GM21381 (cell line): ENCODE data around the gene RHEB.
A peak's percentile ranks its signal among the peaks of the same experiment; 100 is the strongest.

ENCODE experiments used
- ATAC-seq: cut with Tn5 transposase; IDR thresholded peaks from one replicate; pipeline ENCODE4 v1.9.1; 2021; ENCODE audit warnings: mild to moderate bottlenecking, moderate library complexity; ENCODE audit not compliant: unreplicated experiment

RHEB gene

DNA sequence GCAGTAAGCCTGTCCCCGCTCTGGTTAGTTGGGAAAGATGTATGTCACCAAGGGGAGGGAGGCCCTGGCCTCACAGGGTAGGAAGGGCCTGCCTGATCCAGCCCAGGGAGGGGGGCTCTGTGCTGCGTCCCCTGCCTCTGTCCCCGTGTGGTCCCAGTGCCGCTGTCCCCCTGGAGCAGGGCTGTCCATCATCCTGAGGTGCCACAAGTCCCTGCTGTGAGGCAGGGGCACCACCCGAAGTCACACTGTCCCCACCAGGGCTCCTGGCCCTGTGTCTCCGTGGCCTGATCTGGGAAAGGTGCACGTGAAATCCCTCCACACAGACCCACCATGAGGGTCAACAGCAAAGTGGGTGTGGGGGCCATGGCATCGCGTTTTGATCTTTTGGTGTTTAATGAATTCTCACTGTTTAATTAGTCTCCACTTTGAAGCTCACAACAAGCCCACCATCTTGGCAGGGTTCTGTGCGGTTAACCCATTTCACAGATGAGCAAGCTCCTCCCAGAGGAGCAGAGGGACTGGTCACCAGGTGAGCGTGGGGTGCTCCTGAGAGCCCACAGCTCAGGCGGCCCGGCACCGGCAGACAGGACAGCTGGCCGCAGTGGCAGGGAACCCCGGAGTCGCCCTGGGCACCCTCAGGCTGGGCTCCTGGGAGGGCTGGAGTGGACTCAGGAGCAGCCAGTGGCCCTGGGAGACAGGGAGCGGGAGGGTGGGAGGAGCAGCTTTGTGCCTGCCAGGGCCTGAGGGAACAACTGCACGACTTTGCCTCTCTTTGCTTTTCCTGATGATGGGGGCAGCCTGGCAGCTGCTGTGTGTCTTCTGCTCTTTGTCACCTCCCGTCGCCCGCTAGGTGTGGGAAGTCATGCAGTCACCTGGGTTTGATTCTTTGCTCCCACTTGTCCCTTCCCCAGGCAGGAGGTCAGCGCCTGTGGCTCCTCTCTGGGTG lies 67.8 kb downstream of the RHEB start:
- no peak for ATAC-seq

DNA sequence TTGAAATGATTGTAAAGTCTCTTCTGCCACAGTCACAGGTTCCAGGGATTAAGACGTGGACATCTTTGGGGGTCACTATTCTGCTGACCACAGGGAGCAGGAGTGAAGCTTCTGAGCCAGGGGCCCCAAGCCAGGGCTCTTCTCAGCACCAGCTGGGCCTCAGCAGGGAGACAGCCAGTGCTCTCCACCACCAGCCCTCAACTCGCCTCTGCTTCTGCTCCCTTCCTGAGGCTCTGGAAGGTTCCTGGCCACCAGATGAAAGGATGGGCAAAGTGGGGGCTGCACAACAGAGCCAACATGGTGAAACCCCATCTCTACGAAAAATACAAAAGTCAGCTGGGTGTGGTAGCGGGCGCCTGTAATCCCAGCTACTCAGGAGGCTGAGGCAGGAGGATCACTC lies 68.5 kb downstream of the RHEB start:
- ATAC-seq = no peak

DNA sequence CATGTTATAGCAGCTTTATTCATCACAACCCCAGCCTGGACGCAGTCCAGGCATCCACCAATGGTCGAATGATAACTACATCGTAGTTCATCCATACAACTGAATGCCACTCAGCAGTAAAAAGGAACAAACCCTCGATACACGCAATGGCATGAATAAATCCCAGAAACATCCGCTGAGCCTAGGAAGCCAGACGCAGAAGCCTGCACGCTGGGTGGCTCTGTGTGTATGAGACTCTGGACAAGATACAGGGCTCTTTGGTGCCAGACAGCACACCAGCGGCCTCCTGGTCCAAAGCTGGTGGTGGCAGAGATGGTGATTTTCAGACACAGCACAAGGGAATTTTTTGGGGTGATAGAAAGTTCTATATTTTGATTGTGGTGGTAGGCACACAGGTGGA lies 69.7 kb downstream of the RHEB start:
- ATAC-seq = no peak

DNA sequence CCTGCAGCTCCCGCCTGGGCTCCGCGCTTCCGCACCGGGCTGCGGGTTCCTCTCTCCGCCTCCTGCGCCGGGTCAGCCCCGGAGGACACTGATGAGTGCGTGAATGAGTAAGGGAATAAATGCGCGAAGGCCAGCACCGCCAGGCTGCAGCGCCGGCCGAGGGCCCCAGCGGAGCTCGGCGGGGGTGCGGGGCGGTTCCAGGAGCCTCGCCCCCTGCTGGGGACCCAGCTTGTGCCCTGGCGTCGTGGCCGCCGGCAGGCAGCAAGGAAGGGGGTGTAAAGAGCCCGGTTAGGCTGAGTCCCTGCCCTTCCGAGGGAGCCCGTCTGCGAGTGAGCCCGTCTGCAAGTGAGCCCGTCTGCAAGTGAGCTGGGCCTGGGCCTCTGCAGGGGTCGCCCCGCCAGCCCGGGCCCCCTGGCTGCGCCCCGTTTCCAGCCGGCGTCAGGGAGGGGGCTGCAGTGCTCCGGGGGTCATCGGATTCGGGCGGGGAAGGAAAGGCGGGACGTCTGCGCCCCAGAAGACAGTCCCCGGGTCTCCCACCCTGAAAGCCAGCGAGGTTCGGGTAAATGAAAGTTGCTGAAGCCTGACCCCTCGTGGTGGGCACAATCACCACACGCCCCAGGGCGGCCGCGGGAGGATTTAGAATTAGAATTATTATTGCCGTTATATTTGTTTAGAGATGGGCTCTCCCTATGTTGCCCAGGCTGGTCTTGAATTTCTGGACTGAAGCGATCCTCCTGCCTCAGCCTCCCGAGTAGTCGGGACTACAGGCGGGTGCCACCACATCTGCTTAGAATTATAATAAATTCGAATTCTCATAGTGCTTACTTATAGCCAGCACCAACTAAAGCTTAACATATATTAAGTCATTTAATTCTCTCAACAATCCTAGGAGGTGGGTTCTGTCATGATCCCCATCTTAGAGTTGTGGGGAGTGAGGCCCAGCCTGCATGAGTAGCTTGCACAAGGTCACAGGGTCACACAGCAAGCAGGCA lies 71.1 kb downstream of the RHEB start:
- ATAC-seq = peak; percentile 73

DNA sequence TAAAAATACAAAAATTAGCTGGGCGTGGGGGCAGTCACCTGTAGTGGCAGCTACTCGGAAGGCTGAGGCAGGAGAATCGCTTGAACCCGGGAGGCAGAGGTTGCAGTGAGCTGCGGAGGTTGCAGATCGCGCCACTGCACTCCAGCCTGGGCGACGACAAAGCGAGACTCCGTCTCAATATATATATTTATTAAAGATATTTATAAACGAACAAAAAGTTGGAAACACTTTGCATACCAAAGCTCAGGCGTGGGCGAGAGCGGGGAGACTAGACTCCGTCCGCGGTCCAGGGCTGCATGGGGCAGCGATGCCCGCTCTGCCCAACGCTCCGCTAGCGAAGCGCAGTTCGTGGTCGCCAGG lies 71.8 kb downstream of the RHEB start:
- ATAC-seq = no peak

DNA sequence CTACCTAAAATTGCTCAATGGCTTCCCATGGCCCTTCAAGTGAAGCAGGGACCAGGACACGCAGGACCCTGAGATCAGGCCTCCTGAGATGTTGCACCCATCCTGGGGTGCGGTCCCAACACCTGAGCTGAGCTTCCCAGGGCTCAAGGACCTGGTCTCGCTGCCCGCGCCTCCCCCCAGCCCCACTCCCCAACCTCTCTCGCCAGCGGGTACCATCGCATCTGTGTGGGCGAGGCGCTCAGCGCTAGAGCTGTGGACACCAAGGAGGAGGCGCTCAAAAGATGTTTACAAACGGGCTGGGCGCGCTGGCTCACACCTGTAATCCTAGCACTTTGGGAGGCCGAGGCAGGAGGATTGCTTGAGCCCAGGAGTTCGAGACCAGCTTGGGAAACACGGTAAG lies 72.4 kb downstream of the RHEB start:
- ATAC-seq = no peak

DNA sequence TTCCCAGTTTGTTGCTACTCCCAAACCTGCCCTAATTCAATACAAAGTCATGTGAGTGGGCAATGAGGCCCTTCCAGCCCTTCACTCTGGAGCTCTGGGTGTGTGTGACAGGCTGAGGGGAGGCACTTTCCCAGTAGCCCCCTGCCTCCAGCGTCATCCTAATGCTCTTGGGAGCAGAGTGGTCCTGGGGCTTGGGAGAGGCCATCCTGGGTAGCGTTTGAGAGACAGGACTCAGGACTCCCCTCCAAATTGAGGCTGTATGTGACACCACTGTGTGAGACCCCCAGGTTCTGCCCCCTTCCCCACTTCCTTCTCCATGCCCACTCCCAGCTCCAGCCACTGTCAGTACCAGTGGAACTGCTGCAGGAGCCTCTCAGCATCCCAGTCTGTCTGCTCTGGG lies 73.3 kb downstream of the RHEB start:
- no peak for ATAC-seq

DNA sequence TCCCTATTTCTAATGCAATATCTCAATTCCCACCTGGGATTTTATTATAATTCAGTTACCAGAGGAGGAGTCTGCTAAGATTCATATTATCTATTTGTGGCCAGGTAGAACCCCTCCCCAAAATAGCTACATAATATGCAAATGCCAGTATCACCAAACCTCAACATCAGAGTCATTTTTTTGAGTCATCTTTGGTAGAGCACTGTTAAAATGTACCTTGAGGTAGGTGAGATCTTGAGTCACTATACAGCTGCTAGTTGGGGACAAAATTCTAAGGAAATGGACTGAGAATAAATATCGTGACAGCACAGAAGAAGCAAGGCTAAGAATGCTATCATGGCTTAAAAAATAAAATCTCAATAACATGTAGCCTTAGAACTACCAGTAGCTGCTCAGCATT lies 75.1 kb downstream of the RHEB start:
- no peak for ATAC-seq

DNA sequence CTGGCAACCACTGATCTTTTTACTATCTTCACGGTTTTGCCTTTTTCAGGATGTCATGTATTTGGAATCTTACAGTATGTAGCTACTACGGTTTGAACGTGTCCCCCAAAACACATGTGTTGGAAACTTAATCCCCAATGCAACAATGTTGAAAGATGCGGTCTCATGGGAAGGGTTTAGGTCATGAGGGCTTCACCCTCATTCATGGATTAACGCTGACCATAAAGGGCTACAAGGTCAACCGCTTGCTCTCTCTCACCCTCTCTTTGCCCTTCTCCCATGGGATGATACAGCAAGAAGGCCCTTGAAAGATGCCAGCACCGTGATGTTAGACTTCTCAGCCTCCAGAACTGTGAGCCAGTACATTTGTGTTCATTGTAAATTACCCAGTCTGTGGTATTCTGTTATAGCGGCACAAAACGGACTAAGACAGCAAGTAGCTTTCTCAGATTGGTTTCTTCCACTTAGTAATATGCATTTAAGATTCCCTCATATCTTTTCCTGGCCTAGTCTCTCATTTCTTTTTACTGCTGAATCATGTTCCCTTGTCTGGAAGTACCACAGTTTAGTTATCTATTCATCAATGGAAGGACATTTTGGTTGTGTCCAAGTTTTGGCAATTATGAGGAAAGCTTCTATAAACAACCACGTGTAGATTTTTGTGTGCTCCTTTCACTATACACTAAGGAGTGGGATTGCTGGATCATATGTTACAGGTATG lies 76.8 kb downstream of the RHEB start:
- no peak for ATAC-seq

DNA sequence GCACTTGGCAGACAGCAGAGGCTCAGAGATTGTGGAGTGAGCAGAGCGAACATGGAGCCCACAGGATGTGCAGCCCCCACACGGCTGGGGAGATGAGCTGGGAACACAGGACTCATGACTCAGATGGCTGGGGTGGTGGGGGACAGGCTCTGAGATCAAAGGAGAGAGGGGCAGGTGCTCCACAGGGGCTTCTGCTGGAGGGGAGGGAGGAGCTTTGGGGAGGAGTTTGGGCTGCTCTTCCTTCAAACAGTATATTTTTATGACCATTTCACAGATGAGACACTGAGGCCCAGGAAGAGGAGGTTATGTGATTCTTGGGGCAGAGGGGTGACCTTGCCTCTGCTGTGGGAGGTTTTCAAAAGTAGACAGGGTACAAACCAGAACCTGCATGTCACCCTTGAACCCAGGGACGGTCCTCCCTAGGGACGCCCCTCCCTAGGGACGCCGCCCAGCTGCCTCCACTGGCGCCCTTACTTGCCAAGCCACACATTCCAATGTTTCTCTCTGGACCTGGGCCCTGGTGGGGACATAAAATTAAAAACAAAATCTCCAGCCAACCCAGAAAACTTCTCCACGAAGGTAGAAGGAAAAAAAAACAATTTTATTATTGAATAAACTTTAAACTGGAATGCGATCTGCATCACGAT lies 78.8 kb downstream of the RHEB start:
- no peak for ATAC-seq

DNA sequence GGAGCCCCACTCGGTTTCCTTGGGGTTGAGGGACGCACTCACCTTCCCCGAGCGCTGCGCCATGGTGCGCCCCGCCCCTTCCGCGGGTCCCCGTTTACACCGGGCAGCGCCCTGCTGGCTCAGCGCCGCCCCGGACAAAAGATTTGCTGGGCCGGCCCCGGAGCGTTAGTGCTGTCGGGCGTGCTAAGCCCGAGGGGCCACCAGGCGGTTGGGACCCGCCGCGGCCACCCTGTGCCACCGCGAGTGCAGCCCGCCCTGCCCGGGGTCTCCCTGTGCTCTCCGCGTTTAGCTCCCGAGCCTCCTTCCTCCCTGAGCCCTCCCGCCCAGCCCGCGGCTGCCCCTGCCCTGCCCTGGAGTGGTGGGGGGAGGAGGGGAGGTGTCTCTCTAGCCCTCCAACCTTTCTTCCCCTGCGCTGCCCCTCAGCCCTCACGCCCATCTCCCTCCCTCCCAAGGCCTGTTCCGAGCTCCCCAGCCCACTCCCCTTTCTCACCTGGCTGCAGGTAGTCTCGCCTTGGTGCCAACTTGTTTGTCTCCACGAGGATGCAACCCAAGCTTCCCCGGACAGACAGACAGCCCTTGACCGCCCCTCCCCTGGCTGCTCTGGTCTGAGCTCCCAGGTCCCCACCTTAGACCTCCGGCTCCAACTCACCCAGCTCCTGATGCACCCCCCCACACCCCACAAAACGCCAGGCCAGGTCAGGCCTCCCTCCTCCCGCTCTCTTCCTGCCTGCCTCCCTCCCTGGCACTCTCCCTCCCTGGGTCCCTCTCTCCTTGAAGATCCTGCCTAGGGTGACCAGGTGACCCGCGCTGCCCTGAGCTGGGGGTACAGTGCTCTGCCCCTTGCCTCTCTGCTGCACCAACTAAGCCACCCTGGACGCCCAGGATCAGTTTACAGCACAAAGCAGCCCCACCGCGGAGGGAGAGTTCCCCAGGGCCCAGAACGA lies 79.6 kb downstream of the RHEB start, which contains the start of gene CRYGN:
CRYGN (minus strand) TSS at position 287 of the 944 bp plus-strand sequence; CDS start at position 63, 224 bp downstream.
- ATAC-seq = no peak

DNA sequence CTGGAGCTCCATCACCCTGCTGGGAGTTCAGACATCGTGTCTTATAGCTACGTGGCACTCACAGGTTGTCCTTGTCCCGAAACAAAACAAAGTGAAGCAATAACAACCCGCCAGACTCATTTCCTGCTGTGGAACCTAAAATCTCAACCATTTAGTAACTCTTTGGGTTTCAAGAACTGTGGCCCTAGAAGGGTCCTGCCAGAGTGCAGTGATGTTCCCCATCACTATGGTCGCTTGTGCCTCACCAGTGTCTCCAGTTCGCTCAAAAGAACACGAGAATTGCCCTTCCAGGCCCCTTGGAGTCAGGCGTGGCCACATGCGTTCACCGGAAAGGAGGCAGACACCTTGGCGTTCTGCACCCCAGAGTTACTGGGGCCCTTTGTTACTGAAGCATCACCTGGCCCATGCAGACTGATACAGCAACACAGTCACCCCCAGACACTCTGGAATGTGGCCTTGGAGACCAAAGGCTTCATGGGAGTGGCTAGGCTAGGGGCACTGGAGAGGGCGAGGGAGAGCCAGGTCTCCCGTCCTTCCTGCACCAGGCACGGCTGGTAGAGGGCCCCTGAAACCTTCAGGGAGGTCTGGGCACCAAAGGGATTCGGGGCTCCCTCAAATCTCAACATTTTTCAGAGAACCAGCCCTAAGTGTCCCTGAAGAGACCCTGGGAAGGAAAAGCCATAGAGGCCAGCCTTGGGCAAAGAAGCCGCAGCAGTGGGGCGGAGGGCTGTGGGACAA lies 80.7 kb downstream of the RHEB start:
- no peak for ATAC-seq

DNA sequence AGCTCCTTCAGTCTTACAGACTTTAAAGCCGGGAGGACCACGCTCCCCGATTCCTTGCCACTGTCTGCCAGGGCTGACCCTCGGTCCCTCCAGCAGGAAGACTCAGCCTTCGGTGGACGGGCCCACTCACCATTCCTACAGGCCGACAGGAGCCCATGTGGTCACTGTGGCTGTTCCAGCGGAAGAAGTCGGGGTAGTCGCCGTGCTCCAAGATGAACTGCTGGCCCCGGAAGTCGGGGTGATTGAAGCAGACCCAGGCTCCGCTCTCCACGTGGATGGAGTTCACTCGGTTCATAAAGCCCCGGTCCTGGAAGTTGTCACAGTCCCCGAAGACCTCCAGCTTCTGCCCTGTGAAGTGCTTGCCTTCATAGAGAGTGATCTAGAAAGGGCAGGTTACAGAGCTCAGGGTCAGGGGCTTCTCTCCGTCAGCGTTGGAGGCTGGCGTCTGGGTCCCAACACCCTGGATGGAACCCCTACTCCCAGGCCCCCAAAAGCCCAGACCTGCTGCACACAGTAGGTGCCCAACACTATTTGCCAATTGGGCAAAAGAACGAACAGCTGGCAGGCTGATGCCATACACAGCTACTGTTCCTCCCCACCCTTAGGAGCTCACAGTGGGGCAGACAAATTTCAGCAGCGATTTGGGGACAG lies 81.7 kb downstream of the RHEB start:
- no peak for ATAC-seq

DNA sequence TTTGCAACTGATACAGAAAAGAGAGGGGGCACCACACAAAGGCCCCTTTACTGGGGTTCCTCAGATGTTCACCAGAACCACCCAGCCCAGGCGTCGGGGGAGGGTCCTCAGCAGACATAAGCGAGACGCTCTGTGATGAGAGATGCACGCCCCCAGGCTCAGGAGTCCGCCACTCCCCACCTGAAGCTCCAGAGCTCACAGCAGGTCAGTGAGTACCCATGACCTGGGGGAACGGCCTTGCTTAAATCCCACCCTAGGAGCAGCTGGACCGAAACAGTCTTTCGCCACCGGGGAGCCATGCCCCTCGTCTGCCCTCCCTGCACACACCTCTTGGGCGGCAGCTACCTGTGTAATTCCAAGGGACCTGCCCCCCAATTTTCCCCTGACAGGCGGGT lies 82.5 kb downstream of the RHEB start:
- no peak for ATAC-seq

DNA sequence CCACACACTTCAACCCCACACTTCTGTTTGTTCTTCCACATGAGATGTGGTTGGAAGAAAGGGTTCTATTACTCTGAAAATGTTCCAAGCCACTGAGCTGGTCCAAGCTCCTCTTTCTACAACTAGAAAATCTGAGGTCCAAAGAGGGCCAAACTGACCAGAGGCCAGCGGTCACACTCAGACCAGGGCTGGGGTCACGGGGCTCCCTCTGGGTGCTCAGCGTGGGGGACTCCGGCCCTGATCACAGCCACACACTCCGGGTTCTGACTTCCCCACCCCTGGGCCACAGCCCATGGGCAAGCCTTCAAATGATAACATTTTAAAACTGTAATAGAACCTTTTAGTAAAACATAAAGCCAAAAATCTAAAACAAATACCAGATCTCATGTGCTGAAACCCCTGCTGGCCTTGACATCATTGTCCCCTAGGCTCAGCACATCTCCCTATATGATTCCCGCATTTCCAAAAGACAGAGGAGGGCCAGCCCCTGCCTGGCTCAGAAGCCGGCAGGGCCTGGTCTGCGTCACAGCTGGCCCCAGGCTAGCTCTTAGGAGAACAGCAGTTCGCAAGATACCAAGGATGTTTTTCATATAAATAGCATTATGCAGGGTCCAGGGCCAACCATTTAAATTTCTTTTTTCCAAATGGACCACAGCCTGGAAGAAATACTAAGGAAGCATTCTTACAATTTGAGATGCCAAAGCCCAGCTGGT lies 83.1 kb downstream of the RHEB start:
- no peak for ATAC-seq

DNA sequence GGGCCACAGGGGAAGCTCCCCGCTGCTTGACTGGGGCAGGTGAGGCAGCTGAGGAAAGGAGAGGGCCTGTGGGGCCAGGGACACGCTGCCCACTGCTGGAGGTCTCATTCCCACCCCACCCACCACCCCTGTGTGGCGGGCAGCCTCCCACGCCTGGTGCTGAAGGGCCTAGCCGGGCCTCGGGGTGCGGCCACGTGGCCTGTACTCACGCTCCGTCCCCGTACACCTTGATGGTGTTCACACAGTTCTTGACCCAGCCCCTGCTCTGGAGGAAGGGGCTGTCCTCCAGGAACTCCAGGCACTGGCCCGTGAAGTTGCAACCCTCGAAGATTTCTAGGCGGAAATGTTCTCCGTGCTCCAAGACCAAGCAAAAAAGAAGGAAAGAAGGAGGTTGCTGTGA lies 83.7 kb downstream of the RHEB start:
- ATAC-seq = no peak

DNA sequence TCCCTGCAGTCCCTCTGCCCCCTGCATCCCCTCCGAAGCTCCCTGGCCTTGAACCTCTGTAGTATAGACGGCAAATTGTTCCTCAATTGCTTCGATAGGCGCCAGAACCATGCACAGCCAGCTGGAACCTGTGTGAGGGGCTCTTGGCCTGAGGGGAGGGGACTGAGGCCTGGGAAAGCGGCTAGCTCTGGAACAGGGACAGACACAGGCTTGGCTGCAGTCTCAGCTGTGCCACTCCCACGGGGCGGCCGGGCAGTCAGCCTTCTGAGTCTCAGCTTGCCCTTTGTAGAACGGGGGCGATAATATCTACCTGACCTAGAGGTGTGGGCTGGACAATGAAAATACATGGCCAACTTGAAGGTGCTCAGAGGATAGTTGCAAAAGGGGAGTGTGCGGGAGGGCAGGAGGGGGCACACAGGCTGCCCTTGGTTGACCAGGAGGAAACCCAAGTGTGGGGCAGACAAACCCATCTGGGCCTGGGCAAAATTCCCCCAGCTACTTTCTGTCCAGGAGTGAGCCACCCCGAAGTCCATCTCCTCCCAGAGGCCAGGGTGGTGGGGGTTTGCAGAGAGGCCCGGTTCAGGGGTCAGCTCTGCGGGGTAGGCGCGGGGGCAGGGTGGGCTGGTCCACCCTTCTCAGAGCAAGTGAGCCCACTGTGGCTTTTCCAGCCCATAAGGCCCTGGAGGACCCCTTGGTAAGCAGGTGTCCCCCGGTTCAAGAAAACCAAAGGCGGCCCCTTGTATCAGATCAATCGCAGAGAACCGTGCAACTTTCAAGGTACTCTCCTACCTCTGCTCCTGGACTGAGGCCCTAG lies 84.4 kb downstream of the RHEB start:
- no peak for ATAC-seq
